Uterus (tissue), 2 donors: ENCODE data around the gene HAO2.

Source experiments
- CTCF ChIP-seq, 4 experiments: fragments of 200-600 bp in 2 of 4; fragments of 450-650 bp in 2 of 4; sonication (generic) in 2 of 4; IDR thresholded peaks; one replicate each; pipeline ENCODE4 v1.5.1; 2016 to 2019; ENCODE audit warnings: antibody characterized with exemption in 4 of 4, mild to moderate bottlenecking in 2 of 4, moderate library complexity in 1 of 4
- POLR2A ChIP-seq, 2 donors: fragments of 450-650 bp; IDR thresholded peaks; one replicate each; pipeline ENCODE4 v1.6.1; 2016; ENCODE audit warnings: antibody characterized with exemption in 2 of 2, mild to moderate bottlenecking in 1 of 2, moderate library complexity in 1 of 2

- TF ChIP-seq POLR2A (IDR thresholded peaks at IDR 0.05), result no peak
- no peak for TF ChIP-seq CTCF (IDR thresholded peaks at IDR 0.05)
Observed at GRCh38 chr1:119363162-119363561, 5.4 kb upstream of the HAO2 start.
